CD4-positive, alpha-beta memory T cell (primary cell): ENCODE data around the gene ITGAE. TPM values are rescaled to one million over a fixed set of nuclear protein-coding genes. Genes with fewer than 3 reads are reported as not detected.
A peak's percentile ranks its signal among the peaks of the same experiment; 100 is the strongest.
"Not testable (repeated sequence)": the region's sequence is repeated elsewhere in the genome, so short reads cannot be mapped to it uniquely, and the experiment has no call there.

ENCODE experiments used
- CTCF ChIA-PET: fragments of 350-600 bp; sonication (Branson Sonifier 250); formaldehyde crosslinking; loops from one replicate; lab custom pipeline; 2021; ENCODE audit warnings: inconsistent platforms; ENCODE audit not compliant: partially characterized antibody; lab: Charles Lee
- POLR2A ChIA-PET: fragments of 350-600 bp; sonication (Branson Sonifier 250); formaldehyde crosslinking; loops from one replicate; lab custom pipeline; 2021; ENCODE audit not compliant: partially characterized antibody; lab: Charles Lee
- DNase-seq, 5 donors: peaks; one replicate each; pipeline versions ENCODE4 v3.0.0 to v3.0.0-alpha.2; 2020 to 2022; ENCODE audit warnings: mixed read lengths in 1 of 5
- H3K27ac ChIP-seq: one replicate; pipeline ENCODE4 v1.7.0; 2013; ENCODE audit warnings: low read depth, low read length
- H3K27me3 ChIP-seq: 2 replicates; pipeline ENCODE4 v1.7.0; 2013; ENCODE audit warnings: mild to moderate bottlenecking, low read length, moderate library complexity; ENCODE audit not compliant: insufficient read depth
- H3K36me3 ChIP-seq: 2 replicates; pipeline ENCODE4 v1.7.0; 2013; ENCODE audit warnings: mild to moderate bottlenecking, low read length, moderate library complexity; ENCODE audit not compliant: insufficient read depth
- H3K4me1 ChIP-seq: 2 replicates; pipeline ENCODE4 v1.7.0; 2013; ENCODE audit warnings: mild to moderate bottlenecking, low read length, moderate library complexity; ENCODE audit not compliant: insufficient read depth
- H3K4me3 ChIP-seq, 2 donors: one replicate each; pipeline ENCODE4 v1.7.0; 2013; ENCODE audit warnings: low read length in 2 of 2, mild to moderate bottlenecking in 1 of 2
- H3K9me3 ChIP-seq, 2 donors: one replicate each; pipeline ENCODE4 v1.7.0; 2013; ENCODE audit warnings: low read length in 2 of 2, control low read depth in 1 of 2; ENCODE audit not compliant: control insufficient read depth in 1 of 2
- H3K27ac Mint-ChIP-seq, 7 donors: one replicate each; pipeline ENCODE4 v1.8.0; 2020 to 2021; ENCODE audit warnings: mixed read lengths in 7 of 7, mild to moderate bottlenecking in 6 of 7, inconsistent platforms in 3 of 7, moderate library complexity in 3 of 7
- H3K27me3 Mint-ChIP-seq, 2 donors: one replicate each; pipeline ENCODE4 v1.8.0; 2020 to 2021; ENCODE audit warnings: mixed read lengths in 2 of 2
- H3K36me3 Mint-ChIP-seq, 2 donors: one replicate each; pipeline ENCODE4 v1.8.0; 2020 to 2021; ENCODE audit warnings: mixed read lengths in 2 of 2, inconsistent platforms in 1 of 2, mild to moderate bottlenecking in 1 of 2
- H3K4me1 Mint-ChIP-seq, 4 donors: one replicate each; pipeline ENCODE4 v1.8.0; 2020 to 2021; ENCODE audit warnings: mixed read lengths in 4 of 4, mild to moderate bottlenecking in 1 of 4
- H3K4me3 Mint-ChIP-seq, 8 donors: one replicate each; pipeline ENCODE4 v1.8.0; 2020 to 2021; ENCODE audit warnings: mixed read lengths in 8 of 8, mild to moderate bottlenecking in 7 of 8, moderate library complexity in 6 of 8, inconsistent platforms in 3 of 8
- H3K9me3 Mint-ChIP-seq, 8 donors: one replicate each; pipeline ENCODE4 v1.8.0; 2020 to 2021; ENCODE audit warnings: mixed read lengths in 8 of 8, mild to moderate bottlenecking in 5 of 8, inconsistent platforms in 3 of 8, moderate library complexity in 1 of 8
- intact Hi-C: fragments of 100-400 bp; cut with micrococcal nuclease; formaldehyde crosslinking; loops from one replicate; pipeline ENCODE4 v1.15.1; 2023
- polyA plus RNA-seq, 2 donors: library from polyadenylated mRNA; unstranded; fragments of 300-500 nt; fragmentation: Illumina TruSeq; gene quantifications; one replicate each; pipeline ENCODE4 v1.2.3, GENCODE V29; 2021
- total RNA-seq, 2 experiments: library from RNA; stranded (reverse); gene quantifications; one replicate each; pipeline ENCODE4 v1.2.3, GENCODE V29; 2021

ITGAE gene
- total and polyA plus RNA-seq, 4 experiments from 2014 or later: 17.2 to 43.6 (median 27.7) TPM

DNA sequence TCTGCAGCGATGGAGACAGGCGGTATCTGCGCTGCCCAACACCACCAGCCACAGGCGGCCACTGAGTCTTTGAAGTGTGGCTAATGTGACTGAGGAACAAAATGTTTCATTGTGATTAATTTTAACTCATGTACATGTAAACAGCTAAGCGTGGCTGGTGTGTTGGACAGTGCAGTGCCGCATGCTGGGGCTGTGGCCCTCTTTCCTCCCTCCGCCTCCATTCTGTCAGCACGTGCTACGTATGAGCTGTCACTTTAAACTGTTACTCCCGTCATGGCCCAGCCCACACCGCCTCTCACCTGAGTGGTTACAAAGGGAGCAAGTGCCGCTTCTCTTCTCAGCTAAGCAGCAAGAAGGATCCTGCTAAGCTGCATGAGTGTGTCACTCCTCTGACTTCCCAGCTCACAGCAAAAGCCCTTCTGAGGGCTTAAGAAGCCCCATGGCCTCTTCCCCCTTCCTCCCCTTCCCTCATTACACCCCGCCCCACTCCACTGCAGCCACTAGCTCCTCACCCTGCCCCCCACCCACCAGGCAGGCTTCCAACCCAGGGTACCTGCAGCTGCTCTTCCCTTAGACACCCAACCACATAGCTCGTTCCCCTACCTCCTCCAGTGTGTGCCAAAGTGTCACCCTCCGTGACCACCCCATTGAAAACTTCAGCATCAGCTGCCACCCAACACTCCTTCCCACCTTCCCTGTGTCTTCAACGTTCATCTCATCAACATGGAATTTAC, 62.3 kb downstream of the ITGAE start:
- Histone ChIP-seq H3K4me1 (peaks cover 39% of the 10 kb centered on the region), H3K27me3 (no peaks in the 10 kb centered on the region), H3K9me3 (no peaks in the 10 kb centered on the region), H3K36me3 (no peaks in the 10 kb centered on the region), H3K27ac (no peak overlapping the region), H3K4me3 (no peak overlapping the region)
- DNase-seq: peak; percentile 45 to 71 (median 52)
- H3K9me3 Mint-ChIP-seq: peaks cover 0 to 3% (median 0%) of the 10 kb centered on the region in 8 donors
- intact Hi-C loops: loop anchor here (10.0 kb wide), 1 partner anchor 266 kb away; no protein-coding TSS in a partner anchor
- H3K27ac Mint-ChIP-seq: peak overlapping the region; percentile 67 to 88 (median 81)
- H3K36me3 Mint-ChIP-seq: no peaks in the 10 kb centered on the region
- H3K27me3 Mint-ChIP-seq: no peaks in the 10 kb centered on the region
- peak overlapping the region; percentile 21 to 70 (median 58) for H3K4me3 Mint-ChIP-seq
- ChIA-PET POLR2A (interaction anchor here (0.8 to 5.7 kb wide), 9 partner anchors 12 to 404 kb away, joined by 3 to 41 read pairs (median 6); partner anchors contain the start of genes CYB5D2, HASPIN, NCBP3 and P2RX5), CTCF (interaction anchor here (0.8 to 9.4 kb wide), 34 partner anchors 11 to 267 kb away, joined by 3 to 333 read pairs (median 6); partner anchors contain the start of genes CTNS, HASPIN, NCBP3 and P2RX1)
- H3K4me1 Mint-ChIP-seq: peaks cover 21 to 39% (median 30%) of the 10 kb centered on the region in 4 donors

- no peak overlapping the region for H3K4me3 ChIP-seq
- H3K4me1 Mint-ChIP-seq: peaks cover 17 to 31% (median 24%) of the 10 kb centered on the region in 4 donors
- DNase-seq: no peak
- H3K4me3 Mint-ChIP-seq: no peak overlapping the region
- intact Hi-C loops: loop anchor here (10.0 kb wide), 1 partner anchor 269 kb away; no protein-coding TSS in a partner anchor
- no peaks in the 10 kb centered on the region for H3K36me3 Mint-ChIP-seq
- ChIA-PET CTCF (interaction anchor here (0.9 to 9.4 kb wide), 12 partner anchors 12 to 128 kb away, joined by 3 to 333 read pairs (median 3); partner anchors contain the start of genes HASPIN and NCBP3), POLR2A (interaction anchor here (0.6 to 5.7 kb wide), 2 partner anchors 92 to 111 kb away, joined by 3 to 41 read pairs; partner anchors contain the start of gene NCBP3)
- no peak overlapping the region for H3K27ac Mint-ChIP-seq
- H3K27me3 Mint-ChIP-seq: no peaks in the 10 kb centered on the region
- no peak overlapping the region for H3K27ac ChIP-seq
- H3K9me3 ChIP-seq: no peaks in the 10 kb centered on the region
- H3K9me3 Mint-ChIP-seq: no peaks in the 10 kb centered on the region
- H3K4me1 ChIP-seq: peaks cover 30% of the 10 kb centered on the region
- H3K36me3 ChIP-seq: no peaks in the 10 kb centered on the region
- H3K27me3 ChIP-seq: no peaks in the 10 kb centered on the region
Observed at GRCh38 chr17:3735515-3735914, 65.5 kb downstream of the ITGAE start.

- DNase-seq, H3K4me3 Mint-ChIP-seq, H3K27me3 ChIP-seq, POLR2A ChIA-PET, H3K27me3 Mint-ChIP-seq, H3K36me3 ChIP-seq, H3K9me3 Mint-ChIP-seq, H3K9me3 ChIP-seq, H3K27ac ChIP-seq, H3K4me3 ChIP-seq, H3K36me3 Mint-ChIP-seq: not testable (repeated sequence)
- CTCF ChIA-PET: interaction anchor here (1.2 to 9.4 kb wide), 8 partner anchors 12 to 129 kb away, joined by 3 to 333 read pairs (median 16); partner anchors contain the start of genes HASPIN and NCBP3
- H3K4me1 ChIP-seq: peaks cover 24% of the 10 kb centered on the region
- Mint-ChIP-seq H3K27ac (peak overlapping the region in 1 of 7 donors; percentile 68), H3K4me1 (peaks cover 14 to 25% (median 20%) of the 10 kb centered on the region in 4 donors)
- intact Hi-C loops: loop anchor here (10.0 kb wide), 1 partner anchor 270 kb away; no protein-coding TSS in a partner anchor
Observed at GRCh38 chr17:3734911-3735276, 66.1 kb downstream of the ITGAE start.

DNA sequence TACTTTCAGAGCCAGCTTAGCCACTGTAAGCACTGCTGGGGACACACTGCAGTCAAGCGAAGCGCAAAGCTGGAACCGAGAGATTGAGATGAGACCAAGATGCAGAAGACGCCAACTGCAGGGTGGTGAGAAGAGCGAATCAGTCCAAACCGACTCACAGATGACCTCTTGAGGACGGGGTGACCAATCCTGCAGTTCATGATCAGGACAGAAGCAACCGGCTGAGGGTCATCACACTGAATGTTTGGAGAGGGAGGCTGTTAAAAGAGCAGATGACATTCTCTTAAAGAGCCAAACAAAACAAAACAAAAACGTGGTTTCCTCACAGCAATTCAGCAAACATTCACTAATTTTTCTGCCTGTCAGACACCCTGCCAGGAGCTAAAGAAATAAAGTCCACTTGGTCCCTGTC, 68.8 kb downstream of the ITGAE start:
- ChIA-PET POLR2A (no interaction called here), CTCF (interaction anchor here (1.9 to 9.4 kb wide), 2 partner anchors 49 to 94 kb away, joined by 6 to 333 read pairs; no protein-coding TSS in a partner anchor)
- H3K4me1 ChIP-seq: no peaks in the 10 kb centered on the region
- H3K27ac ChIP-seq: no peak overlapping the region
- Mint-ChIP-seq H3K4me3 (no peak overlapping the region), H3K27me3 (no peaks in the 10 kb centered on the region), H3K36me3 (no peaks in the 10 kb centered on the region), H3K9me3 (no peaks in the 10 kb centered on the region), H3K27ac (no peak overlapping the region), H3K4me1 (no peaks in the 10 kb centered on the region)
- no peaks in the 10 kb centered on the region for H3K9me3 ChIP-seq
- no peak overlapping the region for H3K4me3 ChIP-seq
- no peaks in the 10 kb centered on the region for H3K36me3 ChIP-seq
- intact Hi-C loops: loop anchor here (10.0 kb wide), 1 partner anchor 273 kb away; no protein-coding TSS in a partner anchor
- H3K27me3 ChIP-seq: no peaks in the 10 kb centered on the region
- DNase-seq: no peak

- Histone ChIP-seq H3K27me3 (no peaks in the 10 kb centered on the region), H3K4me1 (no peaks in the 10 kb centered on the region), H3K4me3 (no peak overlapping the region), H3K36me3 (no peaks in the 10 kb centered on the region), H3K27ac (no peak overlapping the region), H3K9me3 (no peaks in the 10 kb centered on the region)
- Mint-ChIP-seq H3K27ac (no peak overlapping the region), H3K9me3 (no peaks in the 10 kb centered on the region), H3K36me3 (no peaks in the 10 kb centered on the region), H3K27me3 (no peaks in the 10 kb centered on the region), H3K4me1 (peaks cover 0 to 1% (median 0%) of the 10 kb centered on the region in 4 donors), H3K4me3 (no peak overlapping the region)
- DNase-seq: no peak
- CTCF ChIA-PET: interaction anchor here (0.7 kb wide), 1 partner anchor 135 kb away, joined by 3 read pairs; no protein-coding TSS in a partner anchor
- intact Hi-C loops: loop anchor here (10.0 kb wide), 1 partner anchor 274 kb away; no protein-coding TSS in a partner anchor
- POLR2A ChIA-PET: no interaction called here
Observed at GRCh38 chr17:3730881-3731429, 70.0 kb downstream of the ITGAE start.

DNA sequence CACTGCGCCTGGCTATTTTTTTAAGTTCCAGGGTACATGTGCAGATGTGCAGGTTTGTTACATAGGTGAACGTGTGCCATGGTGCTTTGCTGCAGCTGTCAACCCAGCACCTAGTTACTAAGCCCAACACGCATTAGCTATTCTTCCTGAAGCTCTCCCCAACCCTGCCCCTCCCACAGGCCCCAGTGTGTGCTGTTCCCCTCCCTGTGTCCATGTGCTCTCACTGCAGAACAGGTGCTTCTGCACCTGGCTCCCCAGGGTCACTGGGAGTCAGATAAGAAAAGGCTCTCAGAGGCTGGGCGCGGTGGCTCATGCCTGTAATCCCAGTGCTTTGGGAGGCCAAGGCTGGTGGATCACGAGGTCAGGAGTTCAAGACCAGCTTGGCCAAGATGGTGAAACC, 71.1 kb downstream of the ITGAE start:
- Histone ChIP-seq H3K36me3 (no peaks in the 10 kb centered on the region), H3K27ac (no peak overlapping the region), H3K27me3 (no peaks in the 10 kb centered on the region), H3K9me3 (no peaks in the 10 kb centered on the region), H3K4me3 (no peak overlapping the region), H3K4me1 (peaks cover 1% of the 10 kb centered on the region)
- no peak for DNase-seq
- intact Hi-C loops: loop anchor here (10.0 kb wide), 2 partner anchors 275 to 415 kb away; partner anchors contain the start of genes CYB5D2 and ZZEF1
- Mint-ChIP-seq H3K4me3 (no peak overlapping the region), H3K27ac (no peak overlapping the region), H3K9me3 (no peaks in the 10 kb centered on the region), H3K27me3 (no peaks in the 10 kb centered on the region), H3K4me1 (peaks cover 1 to 4% (median 3%) of the 10 kb centered on the region in 4 donors), H3K36me3 (no peaks in the 10 kb centered on the region)
- ChIA-PET CTCF (interaction anchor here (4.7 kb wide), 1 partner anchor 8 kb away, joined by 27 read pairs; no protein-coding TSS in a partner anchor), POLR2A (no interaction called here)
